NCI-H526 (cell line): ENCODE measurements around the gene MRPS35.

Source experiments
- DNase-seq, 2 experiments: peaks; one replicate each; lab custom pipeline; 2025; lab: John Stamatoyannopoulos, UW

Gene MRPS35

DNA sequence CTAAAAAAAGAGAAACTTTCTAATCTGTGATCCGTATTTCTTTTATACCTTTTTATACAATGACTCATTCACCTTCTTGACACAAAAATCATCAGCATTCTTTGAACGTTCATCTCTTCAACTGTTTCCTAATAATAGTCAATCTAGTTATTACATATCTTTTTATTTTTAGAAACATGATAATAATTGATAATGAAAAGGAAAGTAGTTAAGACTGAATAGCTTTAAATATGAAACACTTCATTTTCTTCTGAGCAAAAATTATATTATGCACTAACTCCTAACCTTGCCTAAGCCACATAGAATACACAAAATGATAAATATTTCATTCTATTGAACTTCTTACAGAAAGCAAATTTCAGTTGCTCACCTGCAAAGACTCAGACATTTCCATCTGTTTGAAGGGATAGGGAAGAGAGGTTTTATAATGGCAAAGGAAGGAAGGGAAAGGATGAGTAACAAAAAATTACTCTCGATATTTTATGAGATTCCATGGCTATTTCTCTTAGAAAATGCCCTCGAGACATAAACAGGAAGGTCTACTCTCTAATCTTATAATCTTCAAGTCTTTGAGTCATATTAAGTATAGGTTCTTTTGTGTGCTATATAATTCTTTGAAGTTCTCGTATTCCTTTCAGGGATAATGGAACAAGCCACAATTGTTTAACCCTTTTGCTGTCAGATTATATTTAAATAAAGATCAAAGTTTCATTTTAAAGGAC, 61.9 kb downstream of the MRPS35 start:
- DNase-seq, result no peak

DNA sequence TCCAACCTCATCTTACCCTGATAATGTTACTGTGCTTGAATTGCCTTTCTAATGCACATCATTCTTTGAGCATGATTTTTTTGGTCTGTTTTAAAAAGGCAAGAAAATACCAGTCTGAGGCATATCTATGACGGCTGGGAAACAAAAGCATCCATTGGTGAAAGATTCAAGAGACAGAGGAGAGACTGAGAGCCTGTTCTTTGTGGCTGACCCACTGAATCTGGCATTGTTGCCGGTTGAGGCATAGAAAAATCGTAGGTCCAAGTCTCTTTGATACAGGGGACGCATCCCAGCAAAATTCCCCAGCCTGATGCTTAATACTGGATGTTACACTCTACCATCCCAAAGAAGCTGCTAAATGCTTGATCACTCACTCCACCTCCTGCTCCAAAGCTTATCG, 66.5 kb downstream of the MRPS35 start:
- no peak for DNase-seq

DNA sequence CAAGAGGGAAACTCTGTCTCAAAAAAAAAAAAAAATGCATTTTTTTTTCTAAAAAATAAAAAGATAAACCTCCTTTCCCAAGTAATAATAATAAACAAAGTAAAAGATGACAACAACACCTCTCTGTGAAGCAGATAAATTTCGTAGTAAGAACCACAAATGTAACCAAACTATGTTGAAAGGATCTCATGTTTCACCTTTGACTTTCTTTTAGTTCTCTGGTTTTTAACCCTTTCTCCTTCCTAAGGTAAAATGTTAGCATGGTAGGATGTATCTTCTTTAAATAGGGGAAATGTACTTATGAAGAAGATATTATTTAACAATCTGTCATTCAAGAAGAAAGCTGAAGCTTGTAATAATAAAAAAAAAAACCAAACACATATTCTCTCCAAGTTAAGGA, 67.6 kb downstream of the MRPS35 start:
- DNase-seq, result no peak

DNA sequence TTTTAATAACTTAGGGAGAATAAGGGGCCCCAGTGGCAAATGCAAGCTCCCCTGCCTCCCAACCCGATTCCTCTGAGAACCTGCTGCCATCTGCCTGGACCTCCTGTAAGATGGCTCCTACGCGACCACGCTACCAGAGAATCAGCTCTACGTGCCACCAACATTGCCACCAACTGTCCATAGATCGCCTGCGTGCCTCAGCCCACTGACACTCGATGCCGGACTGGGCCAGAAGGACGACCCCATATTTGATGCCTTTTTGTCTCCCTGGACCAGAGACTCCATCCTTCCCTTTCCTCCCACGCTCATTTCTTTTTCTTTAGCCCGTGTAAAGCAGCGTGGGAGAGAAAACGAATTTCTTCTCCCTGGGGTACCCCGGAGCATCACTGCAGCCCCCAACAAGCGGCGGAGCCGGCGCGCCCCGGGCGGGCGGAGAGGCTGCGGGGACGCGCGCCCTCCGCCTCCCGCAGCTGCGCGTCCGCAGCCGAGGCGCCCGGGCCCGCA, 68.8 kb downstream of the MRPS35 start:
- DNase-seq, result peak; percentile 47 to 59

DNA sequence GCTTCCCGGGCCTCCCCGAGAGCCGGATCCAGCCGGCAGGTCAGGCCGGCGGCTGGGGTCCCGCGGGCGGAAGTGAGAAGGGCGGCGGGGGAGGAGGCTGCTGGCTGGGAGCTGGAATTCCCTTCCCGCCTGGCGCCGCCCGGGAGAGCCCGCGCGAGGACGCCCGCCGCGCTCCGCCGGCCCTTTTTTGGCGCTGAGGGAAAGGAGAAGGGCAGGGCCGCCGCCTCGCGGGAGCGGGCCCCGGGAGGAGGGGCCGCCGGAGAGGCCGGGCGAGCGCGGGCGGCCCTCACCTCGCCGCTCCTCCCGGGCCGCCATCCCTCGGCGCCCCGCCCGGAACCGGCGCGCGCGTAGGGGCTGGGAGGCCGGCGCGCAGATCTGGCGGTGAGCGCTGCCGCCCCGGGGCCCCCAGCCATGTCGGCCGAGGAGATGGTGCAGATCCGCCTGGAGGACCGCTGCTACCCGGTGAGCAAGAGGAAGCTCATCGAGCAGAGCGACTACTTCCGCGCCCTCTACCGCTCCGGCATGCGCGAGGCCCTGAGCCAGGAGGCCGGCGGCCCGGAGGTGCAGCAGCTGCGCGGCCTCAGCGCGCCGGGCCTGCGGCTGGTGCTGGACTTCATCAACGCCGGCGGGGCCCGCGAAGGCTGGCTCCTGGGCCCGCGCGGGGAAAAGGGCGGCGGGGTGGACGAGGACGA, 69.4 kb downstream of the MRPS35 start, which contains the start of the genes KLHL42 and MANSC4:
TSS of gene KLHL42 (plus strand) at position 314 of the 692 bp plus-strand sequence. CDS start at position 412, 98 bp downstream.
TSS of gene MANSC4 (minus strand) at position 317 of the 692 bp plus-strand sequence. CDS start 8,960 bp downstream, outside the sequence.
- peak; percentile 54 to 88 for DNase-seq

DNA sequence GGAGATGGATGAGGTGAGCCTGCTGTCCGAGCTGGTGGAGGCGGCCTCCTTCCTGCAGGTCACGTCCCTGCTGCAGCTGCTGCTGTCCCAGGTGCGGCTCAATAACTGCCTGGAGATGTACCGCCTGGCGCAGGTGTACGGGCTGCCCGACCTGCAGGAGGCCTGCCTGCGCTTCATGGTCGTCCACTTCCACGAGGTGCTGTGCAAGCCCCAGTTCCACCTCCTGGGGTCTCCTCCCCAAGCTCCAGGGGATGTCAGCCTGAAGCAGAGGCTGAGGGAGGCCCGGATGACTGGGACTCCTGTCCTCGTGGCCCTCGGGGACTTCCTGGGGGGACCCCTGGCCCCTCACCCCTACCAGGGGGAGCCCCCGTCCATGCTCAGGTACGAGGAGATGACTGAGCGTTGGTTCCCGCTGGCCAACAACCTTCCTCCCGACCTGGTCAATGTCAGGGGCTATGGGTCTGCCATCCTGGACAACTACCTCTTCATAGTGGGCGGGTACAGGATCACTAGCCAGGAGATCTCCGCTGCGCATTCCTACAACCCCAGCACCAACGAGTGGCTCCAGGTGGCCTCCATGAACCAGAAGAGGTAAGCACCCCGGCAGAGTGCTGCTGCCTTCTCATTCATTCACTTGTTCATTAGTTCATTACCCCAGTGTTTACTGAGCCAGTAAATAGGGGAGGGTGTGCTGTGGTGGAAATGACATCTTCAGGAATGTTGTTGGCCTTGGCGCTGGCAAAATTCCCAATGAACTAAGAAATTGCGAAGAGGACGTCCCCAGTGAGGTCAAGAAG, 70.2 kb downstream of the MRPS35 start:
- DNase-seq, result peak; percentile 54 to 85

DNA sequence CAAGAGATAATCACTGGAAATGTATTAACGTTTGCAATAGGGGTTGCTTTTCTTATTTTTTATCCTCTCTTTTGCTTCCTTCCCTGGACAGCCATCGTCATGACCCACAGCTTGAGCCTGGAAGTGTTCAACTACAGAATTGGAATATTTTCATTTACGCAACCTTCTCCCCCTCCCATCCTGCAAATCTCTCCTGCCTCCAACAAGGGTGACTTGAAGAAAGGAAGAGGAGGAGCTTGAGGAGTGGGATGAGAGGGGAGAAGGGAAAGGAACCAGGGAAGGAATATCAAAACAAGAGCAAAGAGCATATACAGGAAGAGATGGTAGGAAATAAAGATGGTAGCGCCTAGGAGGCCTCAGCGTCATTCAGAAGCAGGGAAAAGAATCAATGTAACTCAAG, 71.0 kb downstream of the MRPS35 start:
- DNase-seq, result no peak

DNA sequence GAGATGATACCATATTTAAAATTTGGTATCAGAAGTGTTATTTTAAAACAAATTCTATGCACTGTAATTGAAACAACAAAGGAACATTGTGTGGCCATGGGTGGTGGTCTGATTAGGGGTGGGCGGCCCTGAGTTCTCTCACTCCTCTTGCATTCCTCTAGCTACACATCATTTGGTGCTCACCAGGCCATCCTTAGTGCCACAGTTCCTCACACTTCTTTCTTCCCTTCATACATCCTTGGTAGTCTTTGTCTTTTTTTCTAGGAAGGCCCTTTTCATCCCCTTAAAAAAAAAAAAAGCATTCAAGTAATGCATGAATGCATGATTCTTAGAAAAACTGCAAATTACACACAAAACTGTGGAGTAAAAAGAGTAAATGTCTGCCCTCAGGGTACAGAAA, 71.8 kb downstream of the MRPS35 start:
- no peak for DNase-seq

DNA sequence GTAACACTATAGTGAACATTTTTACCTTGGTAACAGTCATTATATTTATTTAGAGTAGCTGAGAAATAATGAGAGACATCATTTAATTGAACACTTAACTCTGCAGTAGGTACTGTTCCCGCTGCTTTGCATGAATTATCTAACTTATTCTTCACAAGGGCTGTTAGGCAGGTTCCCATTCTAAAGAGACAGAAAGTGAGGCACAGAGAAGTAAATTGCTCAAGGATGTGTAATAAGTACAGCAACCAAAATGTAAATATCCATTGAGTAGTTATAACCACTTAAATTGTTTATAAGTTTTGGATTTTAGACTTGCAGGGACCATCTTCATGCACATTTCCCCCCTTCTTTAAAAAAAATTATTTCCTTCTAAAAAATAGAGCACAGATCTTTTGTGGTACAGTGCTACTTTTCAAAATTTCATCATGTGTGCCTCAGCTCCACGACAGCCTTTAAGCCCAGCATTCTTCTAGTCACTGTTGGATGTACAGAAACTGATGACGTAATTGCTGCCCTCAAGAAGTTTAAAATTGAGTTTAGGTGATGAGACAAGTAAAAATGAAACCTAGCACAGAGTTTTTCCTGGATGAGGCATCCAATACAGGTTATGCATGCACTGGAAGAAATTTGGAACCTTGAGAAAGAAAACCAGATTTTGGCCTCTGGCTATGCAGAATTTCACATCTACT, 75.4 kb downstream of the MRPS35 start:
- peak; percentile 2 to 33 for DNase-seq

DNA sequence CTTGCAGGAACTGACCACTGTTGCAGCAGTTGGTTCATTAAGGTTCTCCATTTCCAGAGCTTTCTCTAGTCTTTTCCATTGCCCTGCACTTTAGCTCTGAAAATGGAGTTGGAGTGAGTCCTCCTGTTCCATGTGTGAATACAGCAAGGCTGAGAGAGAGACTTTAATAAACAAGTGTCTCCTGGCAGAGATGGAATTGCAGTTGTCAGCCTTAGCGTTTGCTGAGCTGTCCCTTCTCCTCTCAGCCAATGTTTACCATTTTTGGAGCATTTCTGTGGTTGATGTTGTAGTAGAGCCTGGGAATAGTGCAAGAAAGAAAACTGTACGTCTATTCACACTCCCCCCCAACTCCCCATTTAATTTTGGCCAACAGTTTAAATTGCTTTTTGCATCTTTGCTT, 76.9 kb downstream of the MRPS35 start:
- DNase-seq, result no peak

DNA sequence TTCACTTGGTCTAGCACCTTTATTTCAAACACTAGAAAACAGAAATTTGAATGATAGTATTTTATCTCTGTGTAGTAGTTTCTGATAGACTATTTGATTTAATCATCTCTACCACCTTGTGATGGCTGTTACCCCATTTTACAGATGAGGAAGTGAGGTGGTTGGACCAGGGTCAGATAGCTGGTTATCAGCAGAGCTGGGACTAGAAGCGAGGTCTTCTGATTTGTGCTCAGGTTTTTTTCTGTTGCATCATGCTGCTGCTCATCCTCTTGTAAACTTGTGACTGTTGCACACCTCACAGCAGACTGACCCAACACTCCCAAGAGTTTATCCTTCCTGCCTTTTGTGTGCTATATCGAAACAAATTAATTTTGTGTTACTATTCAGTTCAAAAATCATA, 79.5 kb downstream of the MRPS35 start:
- DNase-seq, result no peak

DNA sequence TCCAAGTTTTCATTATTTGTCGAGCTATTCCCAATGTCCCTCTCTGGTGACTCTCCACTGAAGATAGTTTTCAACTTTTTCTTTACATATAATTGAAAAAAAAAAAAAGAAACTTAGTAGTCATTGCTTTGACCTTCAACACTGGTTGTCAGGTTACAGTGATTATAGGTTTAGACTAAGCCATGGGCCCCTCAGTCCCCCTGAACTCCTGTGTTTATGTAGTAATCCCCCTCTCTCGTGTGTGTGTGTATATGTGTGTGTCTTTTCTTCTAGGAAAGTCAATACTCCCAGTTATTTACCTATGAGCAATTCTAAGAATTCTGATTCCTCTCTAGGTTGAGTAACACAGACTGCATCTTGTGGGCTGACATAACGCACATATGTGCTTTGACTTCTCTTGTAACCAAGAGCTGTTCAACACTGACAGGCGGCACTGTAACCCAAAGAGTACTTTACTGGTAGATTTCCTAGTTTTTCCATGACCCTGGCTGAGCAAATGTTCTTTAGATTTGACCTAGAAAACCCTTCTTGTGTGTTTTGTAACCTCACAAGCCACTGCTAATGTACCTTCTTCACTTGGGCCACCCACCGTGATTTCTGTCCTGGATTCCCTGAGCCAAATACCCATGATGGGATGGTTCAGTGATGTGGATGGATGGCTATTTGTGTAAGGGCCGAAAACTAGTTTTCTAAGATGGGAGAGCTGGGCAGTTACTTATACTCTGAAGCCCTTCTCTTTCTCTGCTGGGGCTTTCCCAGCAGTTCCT, 84.4 kb downstream of the MRPS35 start:
- no peak for DNase-seq

DNA sequence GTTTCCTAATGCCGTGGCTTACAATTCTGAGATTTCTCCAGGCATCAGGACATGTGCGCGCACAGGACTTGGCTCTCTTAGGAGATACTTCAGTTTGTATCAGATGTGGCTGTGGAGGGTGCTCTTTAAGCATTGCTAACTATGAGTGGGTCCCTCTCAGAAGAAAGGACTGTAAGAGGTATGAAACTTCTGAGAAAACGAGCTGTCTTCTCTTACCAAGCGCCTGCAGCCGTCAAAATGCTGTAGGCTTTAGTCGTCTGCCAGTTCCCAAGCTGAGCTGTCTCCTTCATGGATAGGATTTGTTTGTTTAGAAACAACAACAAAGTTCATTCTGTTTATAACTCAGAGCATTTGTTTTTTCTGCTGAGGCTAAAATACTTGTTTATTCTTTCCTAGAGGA, 85.5 kb downstream of the MRPS35 start:
- DNase-seq, result no peak

DNA sequence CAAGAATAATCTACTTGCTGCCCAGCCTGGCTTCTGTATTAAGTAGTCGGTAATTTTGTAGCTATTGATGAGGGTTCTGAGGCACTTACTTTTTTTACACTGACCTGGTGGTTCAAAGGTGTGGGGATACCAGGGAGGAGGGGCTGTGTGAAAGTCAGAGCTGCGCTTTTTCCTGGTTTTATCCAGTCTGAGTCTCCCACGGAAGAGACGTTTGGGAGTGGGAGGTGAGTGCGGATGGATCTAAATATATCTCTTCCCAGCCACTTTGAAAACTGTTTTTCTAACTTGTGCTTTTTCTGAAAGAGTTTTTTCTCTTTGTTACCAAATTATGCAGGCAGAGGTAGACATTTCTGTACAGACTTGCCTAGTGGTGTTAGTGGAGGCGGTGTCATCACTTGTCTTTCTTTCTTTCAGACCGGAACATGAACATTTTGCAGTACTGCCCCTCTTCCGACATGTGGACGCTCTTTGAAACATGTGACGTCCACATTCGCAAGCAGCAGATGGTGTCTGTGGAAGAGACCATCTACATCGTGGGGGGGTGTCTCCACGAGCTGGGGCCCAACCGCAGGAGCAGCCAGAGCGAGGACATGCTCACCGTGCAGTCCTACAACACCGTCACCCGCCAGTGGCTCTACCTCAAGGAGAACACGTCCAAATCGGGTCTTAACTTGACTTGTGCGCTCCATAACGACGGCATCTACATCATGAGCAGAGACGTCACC, 86.8 kb downstream of the MRPS35 start:
- DNase-seq, result no peak

DNA sequence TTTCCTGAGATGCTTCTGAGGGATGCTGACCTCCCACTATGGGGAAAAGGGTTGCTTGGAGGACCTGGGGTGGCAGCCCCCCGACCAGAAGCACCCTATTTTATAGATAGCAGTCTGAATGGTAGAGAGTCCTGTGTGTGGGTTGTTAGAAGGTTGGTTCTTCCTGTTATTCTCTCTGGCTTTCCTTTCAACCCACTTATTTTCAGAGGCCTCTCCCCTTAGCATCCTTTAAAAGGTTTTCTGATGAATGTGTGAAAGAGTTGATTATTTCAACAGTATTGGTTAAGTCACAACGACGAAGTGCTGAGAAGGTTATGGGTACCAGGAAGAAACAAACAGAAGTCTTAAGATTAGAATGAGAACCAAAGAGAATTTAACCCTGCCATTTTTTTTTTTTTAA, 90.2 kb downstream of the MRPS35 start:
- no peak for DNase-seq

DNA sequence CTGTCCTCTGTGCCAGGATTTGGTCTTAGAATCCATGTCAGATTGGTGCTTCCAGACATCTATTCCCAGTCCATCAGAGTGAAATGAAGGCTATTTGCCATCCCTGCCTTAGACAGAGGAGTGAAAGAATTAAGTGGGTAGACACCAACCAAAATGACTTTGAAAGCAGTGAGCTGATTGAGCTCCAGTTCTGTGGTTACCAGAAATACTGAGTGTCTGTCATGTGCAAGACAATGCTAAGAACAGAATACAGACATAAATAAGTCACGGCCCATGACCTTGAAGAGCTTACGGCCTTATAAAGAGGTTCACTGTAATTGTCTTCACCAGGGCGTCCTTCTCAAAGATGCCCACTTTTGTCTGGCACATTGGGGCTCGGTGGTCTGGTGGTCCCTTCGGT, 91.0 kb downstream of the MRPS35 start:
- no peak for DNase-seq

DNA sequence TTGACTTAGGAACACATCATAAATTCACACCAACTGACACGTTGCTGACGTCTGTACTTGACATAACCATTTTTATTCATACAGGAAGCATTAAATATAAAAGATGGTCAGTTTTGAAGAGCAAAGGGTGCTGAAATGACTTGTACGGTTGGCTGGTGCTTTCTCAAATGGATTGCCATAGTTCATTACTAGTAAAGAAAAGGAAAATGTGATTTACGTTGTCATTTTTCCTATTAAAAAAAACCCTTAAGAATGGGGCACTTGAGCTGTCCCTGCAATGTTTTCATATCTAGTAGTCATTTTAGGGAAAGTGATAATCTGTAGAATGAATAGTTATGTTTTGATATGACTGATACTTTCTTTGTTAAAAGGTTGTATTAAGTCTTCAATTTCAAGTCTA, 91.9 kb downstream of the MRPS35 start:
- no peak for DNase-seq

DNA sequence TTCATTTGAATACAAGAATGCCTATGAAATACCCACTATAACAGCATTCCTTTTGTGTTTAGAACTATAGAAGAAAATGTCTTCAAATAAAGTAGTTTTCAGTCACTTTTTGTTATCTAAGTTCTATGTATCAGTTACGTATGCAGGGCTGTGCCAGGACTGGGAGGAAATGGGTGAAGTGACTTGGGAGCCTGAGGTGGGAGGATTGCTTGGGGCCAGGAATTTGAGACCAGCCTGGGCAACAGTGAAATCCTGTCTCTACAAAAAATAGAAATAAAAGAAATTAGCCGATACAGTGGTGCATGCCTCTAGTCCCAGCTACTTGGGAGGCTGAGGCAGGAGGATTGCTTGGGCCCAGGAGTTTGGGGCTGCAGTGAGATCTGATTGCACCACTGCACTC, 92.3 kb downstream of the MRPS35 start:
- no peak for DNase-seq

DNA sequence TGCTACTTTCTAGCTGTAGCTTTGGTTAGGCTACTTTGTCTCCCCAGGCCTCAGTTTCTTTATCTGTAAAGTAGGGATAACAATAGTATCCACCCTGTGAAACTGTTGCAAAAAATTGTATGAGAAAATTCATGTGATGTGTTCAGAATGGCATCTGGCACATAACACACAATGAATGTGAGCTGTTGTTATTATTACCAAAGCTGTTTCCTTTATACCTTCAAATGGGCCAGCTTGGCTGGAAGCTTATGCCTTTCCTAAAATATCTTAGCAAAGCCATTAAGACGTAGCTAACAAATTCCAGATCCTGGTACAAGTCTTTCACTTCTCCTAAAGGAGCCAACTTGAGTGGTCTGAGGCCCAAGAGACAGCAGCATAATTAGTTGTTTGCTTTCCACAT, 94.6 kb downstream of the MRPS35 start:
- no peak for DNase-seq
